Aorta (tissue), 5 donors: ENCODE results near the gene LINGO4. TPM values are rescaled to one million over a fixed set of nuclear protein-coding genes. Genes with fewer than 3 reads are reported as not detected.
A peak's percentile ranks its signal among the peaks of the same experiment; 100 is the strongest.

ENCODE experiments used
- ATAC-seq: fragments of 200-7000 bp; cut with Tn5 transposase; one replicate; pipeline ENCODE4 v1.9.1; 2022; ENCODE audit warnings: moderate library complexity; ENCODE audit not compliant: low FRiP score
- DNase-seq, 2 donors: peaks; one replicate each; pipeline ENCODE4 v3.0.0-alpha.2; 2020
- H3K27ac ChIP-seq, 2 donors: one replicate each; pipeline ENCODE4 v1.5.1; 2013; ENCODE audit warnings: low read length in 2 of 2, mild to moderate bottlenecking in 2 of 2, moderate library complexity in 2 of 2, control low read depth in 1 of 2, inconsistent platforms in 1 of 2, low read depth in 1 of 2
- H3K27me3 ChIP-seq, 2 donors: one replicate each; pipeline ENCODE4 v1.6.1; 2013; ENCODE audit warnings: control low read depth in 1 of 2, low read length in 1 of 2, mild to moderate bottlenecking in 1 of 2, moderate library complexity in 1 of 2; ENCODE audit not compliant: insufficient read depth in 2 of 2, control insufficient read depth in 1 of 2
- H3K36me3 ChIP-seq, 2 donors: one replicate each; pipeline ENCODE4 v1.6.1; 2013; ENCODE audit warnings: control low read depth in 1 of 2, low read length in 1 of 2, mild to moderate bottlenecking in 1 of 2; ENCODE audit not compliant: insufficient read depth in 2 of 2, control insufficient read depth in 1 of 2
- H3K4me1 ChIP-seq, 2 donors: one replicate each; pipeline ENCODE4 v1.6.1; 2013; ENCODE audit warnings: low read length in 2 of 2, control low read depth in 1 of 2, mild to moderate bottlenecking in 1 of 2, moderate library complexity in 1 of 2; ENCODE audit not compliant: insufficient read depth in 2 of 2, control insufficient read depth in 1 of 2
- H3K4me3 ChIP-seq, 2 donors: one replicate each; pipeline ENCODE4 v1.5.1; 2013; ENCODE audit warnings: low read length in 2 of 2, control low read depth in 1 of 2, mild to moderate bottlenecking in 1 of 2
- H3K9me3 ChIP-seq: one replicate; pipeline ENCODE4 v1.6.1; 2013; ENCODE audit warnings: mild to moderate bottlenecking, low read length; ENCODE audit not compliant: control insufficient read depth
- WGBS, 2 donors: extraction: QIAGEN DNeasy Blood & Tissue Kit; methylation state at CpG; one replicate each; pipeline ENCODE4 v1.1.7; 2013; 5-methylcytosine and 5-hydroxymethylcytosine counted together
- intact Hi-C, 2 donors: fragments of 100-400 bp; cut with DNase I; formaldehyde crosslinking; loops; one replicate each; pipeline versions ENCODE4 v1.14.2 to v1.15.0; 2022
- long read RNA-seq, 2 donors: library from polyadenylated mRNA; unstranded; transcript quantifications; one replicate each; pipeline ENCODE4 v2.0.0, GENCODE V29; 2020 to 2021
- polyA plus RNA-seq, 2 donors: library from polyadenylated mRNA; stranded (reverse); fragments of 200-250 nt; gene quantifications; one replicate each; pipeline ENCODE4 v1.2.3, GENCODE V29; 2013
- total RNA-seq, 2 donors: library from RNA; stranded (reverse); fragmentation: NEBNext Ultra II Directional; extraction: Animal tissue kit (Norgen Biotek cat#: 25700); gene quantifications; one replicate each; pipeline ENCODE4 v1.2.1, GENCODE V29; 2021
- donor health status: healthy with polysubstance abuse.
- donor health status: Bipolar disorder and iron deficiency.
- donor health status: DM: no; HTN: no; CAD: no.
- donor health status: DM: no; HTN: no; CAD: no.
- donor health status: DM: yes; HTN: yes; CAD: no.

LINGO4 gene
- total RNA-seq (not detected), polyA plus RNA-seq (not detected)
- long read RNA-seq, donor 1: 0 reads
- long read RNA-seq, donor 2: 0 reads

- Histone ChIP-seq H3K4me3 (no peak within 1 kb of the TSS), H3K4me1 (no peaks in the 10 kb centered on the region), H3K27me3 (no peaks in the 10 kb centered on the region), H3K36me3 (no peaks in the 10 kb centered on the region), H3K27ac (no peak within 1 kb of the TSS), H3K9me3 (no peaks in the 10 kb centered on the region)
- ATAC-seq (no peak), DNase-seq (no peak)
- WGBS, 2 donors: 31% methylated on average over 12 of the region's 12 CpGs
- intact Hi-C loops: no loop called here
Observed at GRCh38 chr1:151805066-151805820, at the start of gene LINGO4. TSS of gene LINGO4 (minus strand) at chr1:151805419. CDS start at chr1:151802704, 2,715 bp downstream.

GRCh38 chr1:151854658-151855057 lies 49.4 kb upstream of the LINGO4 start:
- H3K27ac ChIP-seq: no peak overlapping the region
- DNase-seq (no peak), ATAC-seq (no peak)
- WGBS, 2 donors: 89 to 91% methylated on average over 7 of the region's 7 CpGs
- no peak overlapping the region for H3K4me3 ChIP-seq
- intact Hi-C loops: no loop called here
- H3K9me3 ChIP-seq: no peaks in the 10 kb centered on the region
- no peaks in the 10 kb centered on the region for H3K27me3 ChIP-seq
- H3K4me1 ChIP-seq: no peaks in the 10 kb centered on the region
- no peaks in the 10 kb centered on the region for H3K36me3 ChIP-seq

GRCh38 chr1:151853411-151853943 lies 48.3 kb upstream of the LINGO4 start, which contains the start of gene THEM5:
TSS of gene THEM5 (minus strand) at chr1:151853712. CDS start at chr1:151853565, 147 bp downstream.
- WGBS, 2 donors: 80 to 89% methylated on average over 5 of the region's 5 CpGs
- DNase-seq (no peak), ATAC-seq (no peak)
- H3K36me3 ChIP-seq: no peaks in the 10 kb centered on the region
- intact Hi-C loops: no loop called here
- H3K4me3 ChIP-seq: no peak within 1 kb of the TSS
- H3K4me1 ChIP-seq: no peaks in the 10 kb centered on the region
- H3K27ac ChIP-seq: no peak within 1 kb of the TSS
- H3K27me3 ChIP-seq: no peaks in the 10 kb centered on the region
- no peaks in the 10 kb centered on the region for H3K9me3 ChIP-seq

GRCh38 chr1:151852733-151853132 lies 47.5 kb upstream of the LINGO4 start:
- Histone ChIP-seq H3K27ac (no peak overlapping the region), H3K4me3 (no peak overlapping the region), H3K27me3 (no peaks in the 10 kb centered on the region), H3K9me3 (no peaks in the 10 kb centered on the region), H3K36me3 (no peaks in the 10 kb centered on the region), H3K4me1 (no peaks in the 10 kb centered on the region)
- no peak for DNase-seq
- ATAC-seq: no peak
- 94 to 95% methylated on average over 4 of the region's 4 CpGs for WGBS, 2 donors
- intact Hi-C loops: no loop called here

GRCh38 chr1:151851886-151852285 lies 46.7 kb upstream of the LINGO4 start:
- WGBS, 2 donors: 82 to 83% methylated on average over 8 of the region's 8 CpGs
- Histone ChIP-seq H3K4me1 (no peaks in the 10 kb centered on the region), H3K27ac (no peak overlapping the region), H3K9me3 (no peaks in the 10 kb centered on the region), H3K27me3 (no peaks in the 10 kb centered on the region), H3K4me3 (no peak overlapping the region), H3K36me3 (no peaks in the 10 kb centered on the region)
- DNase-seq: no peak
- intact Hi-C loops: no loop called here
- ATAC-seq: no peak

GRCh38 chr1:151849871-151850270 lies 44.7 kb upstream of the LINGO4 start:
- H3K9me3 ChIP-seq: no peaks in the 10 kb centered on the region
- intact Hi-C loops: no loop called here
- ATAC-seq (no peak), DNase-seq (no peak)
- no peaks in the 10 kb centered on the region for H3K36me3 ChIP-seq
- no peaks in the 10 kb centered on the region for H3K27me3 ChIP-seq
- no peak overlapping the region for H3K4me3 ChIP-seq
- no peak overlapping the region for H3K27ac ChIP-seq
- H3K4me1 ChIP-seq: no peaks in the 10 kb centered on the region

- WGBS, 2 donors: 21 to 22% methylated on average over 3 of the region's 3 CpGs
- no peak overlapping the region for H3K27ac ChIP-seq
- H3K4me1 ChIP-seq: no peaks in the 10 kb centered on the region
Observed at GRCh38 chr1:151849126-151849525, 43.9 kb upstream of the LINGO4 start.

GRCh38 chr1:151847867-151848596 lies 42.8 kb upstream of the LINGO4 start:
- ATAC-seq (peak; percentile 12), DNase-seq (no peak)
- Histone ChIP-seq H3K27ac (no peak overlapping the region), H3K36me3 (no peaks in the 10 kb centered on the region), H3K9me3 (no peaks in the 10 kb centered on the region), H3K4me3 (no peak overlapping the region), H3K4me1 (no peaks in the 10 kb centered on the region), H3K27me3 (no peaks in the 10 kb centered on the region)
- 58 to 69% methylated on average over 11 of the region's 11 CpGs for WGBS, 2 donors
- intact Hi-C loops: no loop called here

More at GRCh38 chr1:151849126-151849525, 43.9 kb upstream of the LINGO4 start:
- intact Hi-C loops: no loop called here
- ATAC-seq: no peak
- H3K27me3 ChIP-seq: no peaks in the 10 kb centered on the region
- H3K4me3 ChIP-seq: no peak overlapping the region
- no peaks in the 10 kb centered on the region for H3K9me3 ChIP-seq
- no peaks in the 10 kb centered on the region for H3K36me3 ChIP-seq
- no peak for DNase-seq
